ENCODE measurements around the gene CDHR2.

DNA sequence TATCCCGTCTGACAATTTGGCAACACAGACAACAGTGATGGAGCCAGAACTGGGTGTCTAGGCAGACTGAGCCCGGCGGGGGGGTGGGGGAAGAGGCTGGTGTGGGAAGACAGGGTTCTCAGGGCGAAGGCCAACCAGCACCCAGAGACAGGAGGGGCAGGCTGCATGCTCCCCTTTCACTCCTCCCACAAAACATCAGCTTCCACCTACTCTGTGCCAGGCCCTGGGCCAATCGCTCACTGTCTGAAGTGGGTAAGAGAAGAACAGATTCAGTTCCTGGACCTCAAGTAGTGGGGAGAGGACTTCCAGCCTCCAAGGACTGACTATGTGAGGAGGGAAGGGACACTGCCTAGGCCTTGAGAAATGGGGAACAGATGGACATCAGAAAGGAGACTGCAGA is 78.4 kb downstream of the CDHR2 start:
- TF ChIP-seq, protein P1, sequence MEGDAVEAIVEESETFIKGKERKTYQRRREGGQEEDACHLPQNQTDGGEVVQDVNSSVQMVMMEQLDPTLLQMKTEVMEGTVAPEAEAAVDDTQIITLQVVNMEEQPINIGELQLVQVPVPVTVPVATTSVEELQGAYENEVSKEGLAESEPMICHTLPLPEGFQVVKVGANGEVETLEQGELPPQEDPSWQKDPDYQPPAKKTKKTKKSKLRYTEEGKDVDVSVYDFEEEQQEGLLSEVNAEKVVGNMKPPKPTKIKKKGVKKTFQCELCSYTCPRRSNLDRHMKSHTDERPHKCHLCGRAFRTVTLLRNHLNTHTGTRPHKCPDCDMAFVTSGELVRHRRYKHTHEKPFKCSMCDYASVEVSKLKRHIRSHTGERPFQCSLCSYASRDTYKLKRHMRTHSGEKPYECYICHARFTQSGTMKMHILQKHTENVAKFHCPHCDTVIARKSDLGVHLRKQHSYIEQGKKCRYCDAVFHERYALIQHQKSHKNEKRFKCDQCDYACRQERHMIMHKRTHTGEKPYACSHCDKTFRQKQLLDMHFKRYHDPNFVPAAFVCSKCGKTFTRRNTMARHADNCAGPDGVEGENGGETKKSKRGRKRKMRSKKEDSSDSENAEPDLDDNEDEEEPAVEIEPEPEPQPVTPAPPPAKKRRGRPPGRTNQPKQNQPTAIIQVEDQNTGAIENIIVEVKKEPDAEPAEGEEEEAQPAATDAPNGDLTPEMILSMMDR (IDR thresholded peaks at IDR 0.05), result no peak
- no peak for TF ChIP-seq POLR2A (IDR thresholded peaks at IDR 0.05)
- no peak for TF ChIP-seq POLR2AphosphoS5 (IDR thresholded peaks at IDR 0.05)
- TF ChIP-seq EP300 (IDR thresholded peaks at IDR 0.05), result no peak

All from suprapubic skin (tissue), 4 donors.